Endothelial cell (in vitro differentiated cells): ENCODE measurements around the gene TBL1X. TPM values are rescaled to one million over a fixed set of nuclear protein-coding genes. Genes with fewer than 3 reads are reported as not detected.

Experiments
- DNase-seq: peaks from one replicate; pipeline ENCODE4 v3.0.0; 2021; ENCODE audit warnings: low spot score
- H3K27ac Mint-ChIP-seq: one replicate; pipeline ENCODE4 v1.8.0; 2021; ENCODE audit warnings: mixed read lengths, inconsistent platforms; ENCODE audit not compliant: unreplicated experiment
- H3K27me3 Mint-ChIP-seq: one replicate; pipeline ENCODE4 v1.8.0; 2021; ENCODE audit warnings: mild to moderate bottlenecking, moderate library complexity, mixed read lengths, inconsistent platforms; ENCODE audit not compliant: unreplicated experiment
- H3K36me3 Mint-ChIP-seq: one replicate; pipeline ENCODE4 v1.8.0; 2021; ENCODE audit warnings: mild to moderate bottlenecking, low read depth, mixed read lengths, inconsistent platforms; ENCODE audit not compliant: unreplicated experiment
- H3K4me1 Mint-ChIP-seq: one replicate; pipeline ENCODE4 v1.8.0; 2021; ENCODE audit warnings: mild to moderate bottlenecking, mixed read lengths, inconsistent platforms; ENCODE audit not compliant: unreplicated experiment
- H3K4me3 Mint-ChIP-seq: one replicate; pipeline ENCODE4 v1.8.0; 2021; ENCODE audit warnings: mild to moderate bottlenecking, mixed read lengths, inconsistent platforms; ENCODE audit not compliant: unreplicated experiment
- H3K9me3 Mint-ChIP-seq: one replicate; pipeline ENCODE4 v1.8.0; 2021; ENCODE audit warnings: mixed read lengths, inconsistent platforms; ENCODE audit not compliant: unreplicated experiment
- total RNA-seq: library from RNA; stranded (reverse); fragmentation: NEBNext Ultra II Directional; extraction: Animal tissue kit (Norgen Biotek cat#: 25700); gene quantifications from one replicate; pipeline ENCODE4 v1.2.1, GENCODE V29; 2021; ENCODE audit not compliant: unreplicated experiment
- TF ChIP-seq, protein P1 (sequence below): fragments of 200-600 bp; sonication (generic); IDR thresholded peaks from one replicate; pipeline ENCODE4 v1.5.0; 2021; ENCODE audit warnings: antibody characterized with exemption; ENCODE audit not compliant: unreplicated experiment

Gene TBL1X
- total RNA-seq, 1 donor from 2014 or later = 19.4 TPM

DNA sequence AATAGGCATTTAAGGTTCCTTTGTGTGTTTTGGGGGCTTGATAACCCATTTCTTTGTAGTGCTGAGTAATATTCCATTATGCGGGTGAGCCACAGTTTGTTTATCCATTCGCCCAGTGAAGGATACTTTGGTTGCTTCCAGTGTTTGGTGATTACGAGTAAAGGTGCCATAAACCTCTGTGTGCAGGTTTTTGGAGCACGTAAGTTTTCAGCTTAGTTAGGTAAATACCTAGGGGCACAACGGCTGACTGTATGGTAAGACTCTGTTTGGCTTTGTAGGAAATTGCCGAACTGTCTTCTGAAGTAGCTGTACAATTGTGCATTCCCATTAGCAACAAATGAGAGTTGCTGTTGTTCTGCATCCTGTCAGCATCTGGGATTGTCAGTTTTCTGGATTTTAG, 3.8 kb upstream of the TBL1X start:
- no peaks in the 10 kb centered on the region for H3K36me3 Mint-ChIP-seq
- H3K27me3 Mint-ChIP-seq = no peaks in the 10 kb centered on the region

DNA sequence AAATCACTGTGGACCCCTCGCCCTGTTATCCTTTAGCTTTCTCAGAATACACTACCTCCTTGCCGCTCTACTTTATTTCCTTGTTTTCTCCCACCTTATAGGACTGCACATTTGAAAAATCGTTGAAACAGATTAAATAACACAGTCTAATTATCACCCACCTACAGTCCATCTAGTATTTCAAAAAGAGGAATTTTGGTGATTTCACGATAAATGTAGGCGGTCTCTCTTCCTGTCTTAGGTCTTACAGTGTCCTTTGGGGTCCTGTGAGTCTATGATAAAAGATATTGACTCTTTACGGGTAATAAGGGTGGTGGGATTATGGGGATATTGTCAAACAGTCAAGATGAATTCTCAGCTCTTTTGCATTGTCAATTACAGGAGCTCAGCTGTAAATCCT, 2.4 kb upstream of the TBL1X start:
- Mint-ChIP-seq H3K27ac (no peak overlapping the region), H3K9me3 (no peaks in the 10 kb centered on the region), H3K4me1 (peaks cover 7% of the 10 kb centered on the region), H3K36me3 (no peaks in the 10 kb centered on the region), H3K27me3 (no peaks in the 10 kb centered on the region), H3K4me3 (no peak overlapping the region)
- TF ChIP-seq, protein P1, sequence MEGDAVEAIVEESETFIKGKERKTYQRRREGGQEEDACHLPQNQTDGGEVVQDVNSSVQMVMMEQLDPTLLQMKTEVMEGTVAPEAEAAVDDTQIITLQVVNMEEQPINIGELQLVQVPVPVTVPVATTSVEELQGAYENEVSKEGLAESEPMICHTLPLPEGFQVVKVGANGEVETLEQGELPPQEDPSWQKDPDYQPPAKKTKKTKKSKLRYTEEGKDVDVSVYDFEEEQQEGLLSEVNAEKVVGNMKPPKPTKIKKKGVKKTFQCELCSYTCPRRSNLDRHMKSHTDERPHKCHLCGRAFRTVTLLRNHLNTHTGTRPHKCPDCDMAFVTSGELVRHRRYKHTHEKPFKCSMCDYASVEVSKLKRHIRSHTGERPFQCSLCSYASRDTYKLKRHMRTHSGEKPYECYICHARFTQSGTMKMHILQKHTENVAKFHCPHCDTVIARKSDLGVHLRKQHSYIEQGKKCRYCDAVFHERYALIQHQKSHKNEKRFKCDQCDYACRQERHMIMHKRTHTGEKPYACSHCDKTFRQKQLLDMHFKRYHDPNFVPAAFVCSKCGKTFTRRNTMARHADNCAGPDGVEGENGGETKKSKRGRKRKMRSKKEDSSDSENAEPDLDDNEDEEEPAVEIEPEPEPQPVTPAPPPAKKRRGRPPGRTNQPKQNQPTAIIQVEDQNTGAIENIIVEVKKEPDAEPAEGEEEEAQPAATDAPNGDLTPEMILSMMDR = no peak
- DNase-seq = no peak

More for the DNA sequence above, 3.8 kb upstream of the TBL1X start:
- no peak overlapping the region for H3K4me3 Mint-ChIP-seq
- TF ChIP-seq, protein P1 = no peak
- peaks cover 7% of the 10 kb centered on the region for H3K4me1 Mint-ChIP-seq
- no peak overlapping the region for H3K27ac Mint-ChIP-seq
- no peak for DNase-seq
- no peaks in the 10 kb centered on the region for H3K9me3 Mint-ChIP-seq

DNA sequence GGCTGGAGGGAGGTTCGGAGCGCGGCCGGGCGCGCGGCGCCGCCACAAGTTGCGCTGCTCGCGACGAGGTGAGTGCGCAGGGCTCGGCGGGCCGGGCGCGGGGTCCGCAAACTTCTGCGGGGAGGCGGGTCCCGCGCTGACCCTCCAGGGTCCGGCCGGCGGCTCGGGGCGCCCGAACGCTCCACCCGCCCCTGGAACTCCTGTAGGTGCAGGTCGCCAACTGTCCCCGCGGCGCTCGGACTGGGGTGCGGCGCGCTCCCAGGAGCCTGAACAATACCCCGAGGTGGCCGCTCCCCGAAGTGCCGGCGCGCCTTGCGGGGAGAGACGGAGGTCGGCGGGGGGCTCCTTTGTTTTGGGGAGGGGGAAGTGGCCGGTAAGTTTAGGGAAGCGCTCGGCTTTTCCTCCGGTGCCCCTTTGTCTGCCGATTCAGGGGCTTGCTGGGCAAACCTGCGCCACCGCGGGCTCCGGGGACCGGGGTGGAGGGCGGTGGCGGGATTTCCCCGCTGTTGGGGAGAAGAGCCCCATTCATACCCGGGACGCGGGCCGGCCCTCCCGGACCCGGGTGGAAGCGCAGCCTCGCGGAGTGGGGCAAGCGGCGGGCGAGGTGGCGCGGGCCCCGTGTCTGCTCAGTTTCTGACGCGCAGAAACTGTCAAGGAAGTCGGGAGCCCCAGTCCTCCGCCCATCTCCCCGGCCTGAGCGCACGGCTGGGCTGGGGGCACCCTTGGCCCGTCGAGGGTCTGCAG, 694 bp downstream of the TBL1X start:
- H3K4me3 Mint-ChIP-seq = no peak overlapping the region
- no peak overlapping the region for H3K27ac Mint-ChIP-seq
- no peaks in the 10 kb centered on the region for H3K36me3 Mint-ChIP-seq
- no peaks in the 10 kb centered on the region for H3K9me3 Mint-ChIP-seq
- no peaks in the 10 kb centered on the region for H3K27me3 Mint-ChIP-seq
- TF ChIP-seq, protein P1 = no peak
- DNase-seq = peak; percentile 24
- peaks cover 13% of the 10 kb centered on the region for H3K4me1 Mint-ChIP-seq

DNA sequence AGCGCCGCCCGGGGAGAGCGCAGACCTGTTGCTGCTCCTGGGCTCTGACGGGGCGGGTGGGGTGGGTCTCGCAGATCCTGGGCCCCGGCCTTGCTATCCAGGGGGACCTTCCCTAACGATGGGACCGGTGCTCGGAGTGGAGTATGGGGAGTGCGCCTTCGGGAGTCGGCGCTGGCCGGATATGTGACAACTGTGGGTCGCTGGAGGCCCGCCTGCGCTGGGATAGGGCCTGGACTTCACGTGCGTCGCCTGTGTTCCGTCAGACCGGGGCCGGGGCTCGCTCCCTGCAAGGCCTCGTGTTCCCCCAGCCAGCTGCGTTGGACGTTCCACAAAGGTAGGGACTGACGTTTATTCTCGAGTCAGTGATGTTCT, 1.3 kb downstream of the TBL1X start:
- Mint-ChIP-seq H3K4me1 (peaks cover 13% of the 10 kb centered on the region), H3K36me3 (no peaks in the 10 kb centered on the region), H3K27me3 (no peaks in the 10 kb centered on the region), H3K27ac (no peak overlapping the region), H3K9me3 (no peaks in the 10 kb centered on the region), H3K4me3 (peak overlapping the region; percentile 89)
- TF ChIP-seq, protein P1 = no peak
- DNase-seq = peak; percentile 15

DNA sequence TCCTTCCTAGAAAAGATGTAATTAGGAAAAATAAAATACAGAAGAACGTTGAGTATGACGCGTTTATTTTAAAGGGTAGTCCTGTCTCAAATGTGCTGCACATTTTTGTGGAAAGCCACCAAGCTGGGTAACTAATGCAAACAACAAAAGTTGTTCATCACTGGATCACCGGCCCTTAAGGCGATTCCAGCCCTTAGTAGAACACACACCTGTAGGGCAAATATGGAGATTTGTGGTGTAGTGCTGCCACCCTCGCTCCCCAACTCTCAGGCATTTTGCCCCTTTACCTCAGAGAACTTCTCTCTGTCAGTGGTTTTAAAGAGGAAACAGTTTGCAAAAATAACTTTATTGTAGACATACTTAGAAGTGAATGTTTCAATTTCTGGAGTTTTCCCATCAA, 1.9 kb downstream of the TBL1X start:
- Mint-ChIP-seq H3K36me3 (no peaks in the 10 kb centered on the region), H3K27ac (no peak overlapping the region)

More for the DNA sequence above, 1.9 kb downstream of the TBL1X start:
- peaks cover 13% of the 10 kb centered on the region for H3K4me1 Mint-ChIP-seq
- peak overlapping the region; percentile 89 for H3K4me3 Mint-ChIP-seq
- TF ChIP-seq, protein P1 = no peak
- H3K27me3 Mint-ChIP-seq = no peaks in the 10 kb centered on the region
- no peak for DNase-seq
- no peaks in the 10 kb centered on the region for H3K9me3 Mint-ChIP-seq
